B cell (primary cell): ENCODE data around the gene XIRP2.

Experiments
- EZH2 ChIP-seq: IDR thresholded peaks from 2 replicates; pipeline ENCODE4 v1.6.1; 2012; ENCODE audit warnings: borderline replicate concordance, low read depth, mild to moderate bottlenecking, moderate library complexity, low read length; ENCODE audit not compliant: insufficient read depth, poor library complexity, severe bottlenecking
- TF ChIP-seq, protein P1 (sequence below): fragments of 200-600 bp; IDR thresholded peaks from one replicate; pipeline ENCODE4 v1.8.0; 2022; ENCODE audit warnings: antibody characterized with exemption, mild to moderate bottlenecking

DNA sequence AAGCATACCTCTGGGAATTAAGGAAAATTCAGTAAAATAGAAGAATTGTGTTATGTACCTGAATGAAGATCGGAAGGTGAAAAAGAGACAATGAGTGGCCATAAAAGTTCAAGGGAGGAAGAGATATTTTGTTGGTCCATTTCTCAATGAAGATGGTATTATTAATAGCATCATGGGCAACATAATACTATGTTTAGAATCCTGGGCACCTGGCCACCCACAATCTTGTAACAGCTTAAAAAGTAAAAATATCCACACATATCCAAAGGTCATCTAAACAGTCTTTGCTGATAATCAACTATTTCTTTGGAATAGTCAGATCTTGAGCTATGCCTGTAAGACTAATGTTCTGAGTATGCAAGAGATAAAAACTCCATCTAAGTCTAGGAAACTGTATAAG, 73.7 kb downstream of the XIRP2 start:
- TF ChIP-seq, protein P1, sequence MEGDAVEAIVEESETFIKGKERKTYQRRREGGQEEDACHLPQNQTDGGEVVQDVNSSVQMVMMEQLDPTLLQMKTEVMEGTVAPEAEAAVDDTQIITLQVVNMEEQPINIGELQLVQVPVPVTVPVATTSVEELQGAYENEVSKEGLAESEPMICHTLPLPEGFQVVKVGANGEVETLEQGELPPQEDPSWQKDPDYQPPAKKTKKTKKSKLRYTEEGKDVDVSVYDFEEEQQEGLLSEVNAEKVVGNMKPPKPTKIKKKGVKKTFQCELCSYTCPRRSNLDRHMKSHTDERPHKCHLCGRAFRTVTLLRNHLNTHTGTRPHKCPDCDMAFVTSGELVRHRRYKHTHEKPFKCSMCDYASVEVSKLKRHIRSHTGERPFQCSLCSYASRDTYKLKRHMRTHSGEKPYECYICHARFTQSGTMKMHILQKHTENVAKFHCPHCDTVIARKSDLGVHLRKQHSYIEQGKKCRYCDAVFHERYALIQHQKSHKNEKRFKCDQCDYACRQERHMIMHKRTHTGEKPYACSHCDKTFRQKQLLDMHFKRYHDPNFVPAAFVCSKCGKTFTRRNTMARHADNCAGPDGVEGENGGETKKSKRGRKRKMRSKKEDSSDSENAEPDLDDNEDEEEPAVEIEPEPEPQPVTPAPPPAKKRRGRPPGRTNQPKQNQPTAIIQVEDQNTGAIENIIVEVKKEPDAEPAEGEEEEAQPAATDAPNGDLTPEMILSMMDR = no peak
- TF ChIP-seq EZH2 = no peak
